SK-N-SH (cell line): ENCODE measurements around the gene UNK. TPM values are rescaled to one million over a fixed set of nuclear protein-coding genes. Genes with fewer than 3 reads are reported as not detected.

Source experiments
- CTCF ChIA-PET: fragments of 300-600, 350-600 bp; formaldehyde crosslinking; extraction: SDS; loops from one replicate; lab custom pipeline; 2021; lab: Yijun Ruan, JAX
- POLR2A ChIA-PET: fragments of 350-600 bp; sonication (Branson Sonifier 250); formaldehyde crosslinking; extraction: SDS; loops from one replicate; lab custom pipeline; 2020; ENCODE audit warnings: antibody characterized with exemption, inconsistent platforms; lab: Yijun Ruan, JAX
- DNase-seq: peaks from one replicate; pipeline ENCODE4 v3.0.0; 2012
- H2AFZ ChIP-seq: fragments of 200-600 bp; sonication (generic); 2 replicates; pipeline ENCODE4 v1.8.1; 2016; ENCODE audit warnings: antibody characterized with exemption, mild to moderate bottlenecking, low read depth
- H3F3A ChIP-seq: fragments of 200-600 bp; sonication (generic); replicated peaks from 2 replicates; pipeline ENCODE3; 2016; ENCODE audit warnings: antibody characterized with exemption, mild to moderate bottlenecking; ENCODE audit not compliant: insufficient read depth
- H3K27ac ChIP-seq, 2 experiments: fragments of 200-500 bp in 1 of 2; fragments of 200-600 bp in 1 of 2; sonication (Bioruptor generic) in 1 of 2; sonication (generic), shearing (Covaris generic) in 1 of 2; 2 replicates each; pipeline versions ENCODE4 v1.5.1 to v1.6.1; 2014 to 2016; ENCODE audit warnings: low read depth in 2 of 2, inconsistent platforms in 1 of 2, low read length in 1 of 2, mild to moderate bottlenecking in 1 of 2, mixed read lengths in 1 of 2
- H3K27me3 ChIP-seq: fragments of 200-600 bp; sonication (generic), shearing (Covaris generic); 2 replicates; pipeline ENCODE4 v1.6.1; 2016; ENCODE audit warnings: mixed run types; ENCODE audit not compliant: insufficient read depth
- H3K36me3 ChIP-seq, 2 experiments: fragments of 200-500 bp in 1 of 2; fragments of 200-600 bp in 1 of 2; sonication (Bioruptor generic) in 1 of 2; sonication (generic) in 1 of 2; replicated peaks in 1 of 2; 2 replicates each; pipeline versions ENCODE3 to v1.5.1; 2014 to 2016; ENCODE audit warnings: low read length in 1 of 2, mild to moderate bottlenecking in 1 of 2; ENCODE audit not compliant: insufficient read depth in 2 of 2, control insufficient read depth in 1 of 2
- H3K4me1 ChIP-seq, 2 experiments: fragments of 200-500 bp in 1 of 2; fragments of 200-600 bp in 1 of 2; sonication (Bioruptor generic) in 1 of 2; sonication (generic), shearing (Covaris generic) in 1 of 2; 2 replicates each; pipeline versions ENCODE4 v1.5.1 to v1.6.1; 2014 to 2016; ENCODE audit warnings: low read depth in 1 of 2, low read length in 1 of 2, mixed run types in 1 of 2; ENCODE audit not compliant: insufficient read depth in 2 of 2, control insufficient read depth in 1 of 2
- H3K4me2 ChIP-seq: fragments of 200-600 bp; sonication (generic), shearing (Covaris generic); 2 replicates; pipeline ENCODE4 v1.6.1; 2017; ENCODE audit warnings: mixed run types
- H3K4me3 ChIP-seq, 2 experiments: fragments of 200-500 bp in 1 of 2; fragments of 200-600 bp in 1 of 2; sonication (Bioruptor generic) in 1 of 2; sonication (generic), shearing (Covaris generic) in 1 of 2; 2 replicates each; pipeline versions ENCODE4 v1.5.1 to v1.8.1; 2014 to 2016; ENCODE audit warnings: low read depth in 2 of 2, inconsistent platforms in 1 of 2, low read length in 1 of 2, mild to moderate bottlenecking in 1 of 2, mixed read lengths in 1 of 2, moderate library complexity in 1 of 2
- H3K79me2 ChIP-seq: fragments of 200-600 bp; sonication (generic); 2 replicates; pipeline ENCODE4 v1.8.1; 2017; ENCODE audit warnings: mild to moderate bottlenecking; ENCODE audit not compliant: insufficient read depth
- H3K9ac ChIP-seq: fragments of 200-600 bp; sonication (generic); 2 replicates; pipeline ENCODE4 v1.6.1; 2017; ENCODE audit warnings: mixed run types
- H3K9me2 ChIP-seq: fragments of 200-600 bp; sonication (generic); 2 replicates; pipeline ENCODE4 v1.6.1; 2017; ENCODE audit warnings: mixed run types
- H3K9me3 ChIP-seq: fragments of 200-600 bp; sonication (generic); 2 replicates; pipeline ENCODE4 v1.6.1; 2017; ENCODE audit warnings: mixed run types, mild to moderate bottlenecking, moderate library complexity
- H4K20me1 ChIP-seq: fragments of 200-600 bp; sonication (generic); 2 replicates; pipeline ENCODE4 v1.6.1; 2017; ENCODE audit warnings: mild to moderate bottlenecking, mixed run types; ENCODE audit not compliant: insufficient read depth
- CHD2 ChIP-seq: fragments of 150-350 bp; IDR thresholded peaks from 2 replicates; pipeline ENCODE4 v1.6.1; 2018; ENCODE audit warnings: low read length; ENCODE audit not compliant: partially characterized antibody
- EZH2phosphoT487 ChIP-seq: fragments of 200-600 bp; sonication (generic); IDR thresholded peaks from 2 replicates; pipeline ENCODE4 v1.6.1; 2017; ENCODE audit warnings: low read depth, mixed run types, mild to moderate bottlenecking, antibody characterized with exemption, moderate library complexity, borderline replicate concordance
- FOSL2 ChIP-seq: IDR thresholded peaks from 2 replicates; pipeline ENCODE4 v1.4.0; 2012; ENCODE audit warnings: low read depth, mild to moderate bottlenecking, moderate library complexity, borderline replicate concordance
- FOXJ3 ChIP-seq: sonication (generic); formaldehyde crosslinking; IDR thresholded peaks from 2 replicates; pipeline ENCODE4 v1.5.1; 2020; ENCODE audit warnings: mild to moderate bottlenecking, missing genetic modification reagents
- MXI1 ChIP-seq: IDR thresholded peaks from 2 replicates; pipeline ENCODE4 v1.6.1; 2012; ENCODE audit warnings: mild to moderate bottlenecking, low read depth, low read length, improper control_type of control experiment
- NFIC ChIP-seq: IDR thresholded peaks from 2 replicates; pipeline ENCODE4 v1.4.0; 2012; ENCODE audit warnings: borderline replicate concordance
- RCOR1 ChIP-seq: fragments of 150-350 bp; IDR thresholded peaks from 2 replicates; pipeline ENCODE4 v1.6.1; 2017; ENCODE audit warnings: antibody characterized with exemption, low read length
- REST ChIP-seq: IDR thresholded peaks from 2 replicates; pipeline ENCODE4 v1.6.1; 2012; ENCODE audit warnings: mild to moderate bottlenecking, low read depth, low read length, moderate library complexity
- RFX5 ChIP-seq: IDR thresholded peaks from 2 replicates; pipeline ENCODE4 v1.6.1; 2012; ENCODE audit warnings: mild to moderate bottlenecking, improper control_type of control experiment, low read length
- TAF1 ChIP-seq: IDR thresholded peaks from 2 replicates; pipeline ENCODE4 v1.6.1; 2012; ENCODE audit warnings: low read depth, mild to moderate bottlenecking, low read length, moderate library complexity, borderline replicate concordance
- USF2 ChIP-seq: fragments of 150-350 bp; IDR thresholded peaks from 2 replicates; pipeline ENCODE4 v1.6.1; 2017; ENCODE audit warnings: antibody characterized with exemption, low read length, low read depth, borderline replicate concordance
- WGBS: methylation state at CpG from one replicate; pipeline ENCODE4 v1.1.6; 2017; ENCODE audit warnings: low lambda C conversion rate; 5-methylcytosine and 5-hydroxymethylcytosine counted together
- polyA plus RNA-seq, 3 experiments: library from polyadenylated mRNA; depleted of rRNA; stranded (reverse); fragments of >200 nt; gene quantifications; 2 replicates each; pipeline ENCODE4 v1.2.3, GENCODE V29; 2012
- TF ChIP-seq, protein P1 (sequence below): fragments of 150-350 bp; IDR thresholded peaks from 2 replicates; pipeline ENCODE4 v1.6.1; 2016; ENCODE audit warnings: mild to moderate bottlenecking, low read depth, low read length

Gene UNK
- polyA plus RNA-seq, 1 of the 3 experiments (the other 2 are of a cell fraction) = 24.8 TPM

- 79% methylated on average over 11 of the region's 11 CpGs for WGBS
- peaks cover 0 to 22% of the 10 kb centered on the region in 2 experiments for H3K36me3 ChIP-seq
- POLR2A ChIA-PET = interaction anchor here (0.6 to 3.3 kb wide), 13 partner anchors 8 to 74 kb away, joined by 3 to 39 read pairs (median 4); partner anchors contain the start of genes UNC13D and WBP2
- no peak for DNase-seq
- no peaks in the 10 kb centered on the region for H3K79me2 ChIP-seq
- peak overlapping the region in 1 of 2 experiments; percentile 98; a peak in 2 of 4 replicates for H3K27ac ChIP-seq
- H3K9ac ChIP-seq = peak overlapping the region; percentile 30; the same call in 1 of the 2 replicates
- peak overlapping the region; percentile 62 for H3K4me2 ChIP-seq
- H4K20me1 ChIP-seq = no peaks in the 10 kb centered on the region
- peaks cover 7% of the 10 kb centered on the region for H3F3A ChIP-seq
- no peaks in the 10 kb centered on the region for H3K9me2 ChIP-seq
- H3K4me3 ChIP-seq = peak overlapping the region in 1 of 2 experiments; percentile 37; a peak in 2 of 4 replicates
- H3K27me3 ChIP-seq = no peaks in the 10 kb centered on the region
- H3K4me1 ChIP-seq = peaks cover 5 to 28% of the 10 kb centered on the region in 2 experiments; a peak in 2 of 4 replicates
- H3K9me3 ChIP-seq = no peaks in the 10 kb centered on the region
- CTCF ChIA-PET = interaction anchor here (0.7 to 16.5 kb wide), 27 partner anchors 13 to 557 kb away, joined by 3 to 326 read pairs (median 6); partner anchors contain the start of genes GALK1, MIF4GD, MRPL38 and TRIM65
- 0 out of 2 replicates have a peak, but pooled peaks have one; percentile 4 for TF ChIP-seq USF2
- TF ChIP-seq CHD2 = no peak
- peak overlapping the region; percentile 80; the same call in 1 of the 2 replicates for H2AFZ ChIP-seq
These were observed 43.4 kb downstream of the UNK start for GRCh38 chr17:75828076-75828400.

GRCh38 chr17:75828741-75829140 lies 44.1 kb downstream of the UNK start:
- Histone ChIP-seq H2AFZ (no peak overlapping the region), H3K9me2 (no peaks in the 10 kb centered on the region), H3F3A (peaks cover 7% of the 10 kb centered on the region), H3K27ac (peak overlapping the region in 1 of 2 experiments; percentile 98; a peak in 2 of 4 replicates), H3K4me2 (no peak overlapping the region), H3K79me2 (no peaks in the 10 kb centered on the region), H4K20me1 (no peaks in the 10 kb centered on the region), H3K4me1 (peaks cover 5 to 27% of the 10 kb centered on the region in 2 experiments; a peak in 2 of 4 replicates), H3K27me3 (no peaks in the 10 kb centered on the region), H3K9ac (no peak overlapping the region), H3K36me3 (peaks cover 0 to 15% of the 10 kb centered on the region in 2 experiments), H3K4me3 (no peak overlapping the region), H3K9me3 (no peaks in the 10 kb centered on the region)
- DNase-seq = no peak
- CTCF ChIA-PET = interaction anchor here (0.8 to 16.5 kb wide), 17 partner anchors 13 to 195 kb away, joined by 3 to 326 read pairs (median 24); partner anchors contain the start of genes GALK1, TRIM65, UNC13D and UNK
- TF ChIP-seq, protein P1, sequence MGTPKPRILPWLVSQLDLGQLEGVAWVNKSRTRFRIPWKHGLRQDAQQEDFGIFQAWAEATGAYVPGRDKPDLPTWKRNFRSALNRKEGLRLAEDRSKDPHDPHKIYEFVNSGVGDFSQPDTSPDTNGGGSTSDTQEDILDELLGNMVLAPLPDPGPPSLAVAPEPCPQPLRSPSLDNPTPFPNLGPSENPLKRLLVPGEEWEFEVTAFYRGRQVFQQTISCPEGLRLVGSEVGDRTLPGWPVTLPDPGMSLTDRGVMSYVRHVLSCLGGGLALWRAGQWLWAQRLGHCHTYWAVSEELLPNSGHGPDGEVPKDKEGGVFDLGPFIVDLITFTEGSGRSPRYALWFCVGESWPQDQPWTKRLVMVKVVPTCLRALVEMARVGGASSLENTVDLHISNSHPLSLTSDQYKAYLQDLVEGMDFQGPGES = no peak
- no peak for TF ChIP-seq TAF1
- no peak for TF ChIP-seq MXI1
- no peak for TF ChIP-seq NFIC
- no peak for TF ChIP-seq FOSL2
- no peak for TF ChIP-seq RFX5
- no peak for TF ChIP-seq EZH2phosphoT487
- TF ChIP-seq REST = no peak
- no peak for TF ChIP-seq FOXJ3
- no peak for TF ChIP-seq RCOR1
- POLR2A ChIA-PET = interaction anchor here (0.6 to 3.3 kb wide), 6 partner anchors 11 to 75 kb away, joined by 3 to 31 read pairs (median 8); partner anchors contain the start of genes UNC13D and WBP2
- no CpG with 5 or more reads among the region's 19 CpGs for WGBS
